ENCODE results near the gene ARHGAP26. TPM values are rescaled to one million over a fixed set of nuclear protein-coding genes. Genes with fewer than 3 reads are reported as not detected.

The ARHGAP26 gene
- total RNA-seq, 1 donor: 1.7 TPM

GRCh38 chr5:143003328-143003636, 233.1 kb downstream of the ARHGAP26 start:
- DNase-seq (ENCODE audit: low read depth): no peak
- H3K4me3 ChIP-seq (ENCODE audit: low read depth, low read length): no peak overlapping the region
- no peak for TF ChIP-seq CTCF (IDR thresholded peaks at IDR 0.05; ENCODE audit: insufficient read depth, low read depth, low read length)

- TF ChIP-seq CTCF (IDR thresholded peaks at IDR 0.05; ENCODE audit: insufficient read depth, low read depth, low read length): no peak
- no peak for DNase-seq (ENCODE audit: low read depth)
- H3K4me3 ChIP-seq (ENCODE audit: low read depth, low read length): no peak overlapping the region
Observed at GRCh38 chr5:143004361-143005145, 234.4 kb downstream of the ARHGAP26 start.

GRCh38 chr5:143006501-143006900, 236.3 kb downstream of the ARHGAP26 start:
- peak; percentile 12 for DNase-seq (ENCODE audit: low read depth)
- H3K4me3 ChIP-seq (ENCODE audit: low read depth, low read length): no peak overlapping the region
- TF ChIP-seq CTCF (IDR thresholded peaks at IDR 0.05; ENCODE audit: insufficient read depth, low read depth, low read length): no peak

- no peak overlapping the region for H3K4me3 ChIP-seq (ENCODE audit: low read depth, low read length)
- no peak for DNase-seq (ENCODE audit: low read depth)
- no peak for TF ChIP-seq CTCF (IDR thresholded peaks at IDR 0.05; ENCODE audit: insufficient read depth, low read depth, low read length)
Observed at GRCh38 chr5:143008032-143008431, 237.9 kb downstream of the ARHGAP26 start.

- no peak overlapping the region for H3K4me3 ChIP-seq (ENCODE audit: low read depth, low read length)
- peak; percentile 82 for DNase-seq (ENCODE audit: low read depth)
- peak; percentile 6 for TF ChIP-seq CTCF (IDR thresholded peaks at IDR 0.05; ENCODE audit: insufficient read depth, low read depth, low read length)
Observed at GRCh38 chr5:143008809-143009521, 238.8 kb downstream of the ARHGAP26 start.

- DNase-seq (ENCODE audit: low read depth): no peak
- H3K4me3 ChIP-seq (ENCODE audit: low read depth, low read length): no peak overlapping the region
- no peak for TF ChIP-seq CTCF (IDR thresholded peaks at IDR 0.05; ENCODE audit: insufficient read depth, low read depth, low read length)
Observed at GRCh38 chr5:143010351-143010750, 240.2 kb downstream of the ARHGAP26 start.
